ENCODE results near the gene ZBTB25.

DNA sequence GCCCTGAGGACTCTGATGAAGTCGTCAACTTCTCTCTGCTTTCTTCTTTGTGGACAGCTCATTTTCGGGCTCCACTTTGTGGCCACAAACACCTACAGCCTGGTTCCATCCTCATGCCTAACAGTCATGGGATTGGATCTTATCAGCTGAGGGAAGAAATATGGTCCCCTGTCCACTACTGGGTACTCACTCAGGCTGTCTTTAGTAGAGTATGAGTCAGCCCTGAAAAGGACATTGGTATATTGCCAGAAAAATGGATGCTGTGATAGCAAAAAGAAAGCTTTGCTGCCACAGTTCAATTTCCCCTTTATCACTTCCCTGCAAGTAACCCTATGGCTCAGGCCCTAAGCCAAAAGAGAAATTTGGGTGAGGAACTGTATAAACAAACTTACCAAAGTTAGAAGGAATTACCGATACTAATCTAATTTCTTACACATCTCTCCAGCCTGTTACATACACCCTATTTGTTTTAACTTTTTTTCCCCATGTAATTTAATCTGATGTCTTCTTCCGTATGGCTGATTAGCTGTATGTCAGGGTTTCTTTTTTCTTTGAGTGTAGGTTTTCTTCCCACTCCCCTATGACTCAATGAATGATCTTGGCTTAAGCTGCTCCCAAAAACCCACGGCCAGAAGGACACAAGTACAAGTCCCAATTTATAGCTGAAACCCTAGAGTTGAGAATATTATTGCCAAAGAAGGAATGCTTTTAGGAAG is 86.4 kb downstream of the ZBTB25 start:
- TF ChIP-seq, protein P1, sequence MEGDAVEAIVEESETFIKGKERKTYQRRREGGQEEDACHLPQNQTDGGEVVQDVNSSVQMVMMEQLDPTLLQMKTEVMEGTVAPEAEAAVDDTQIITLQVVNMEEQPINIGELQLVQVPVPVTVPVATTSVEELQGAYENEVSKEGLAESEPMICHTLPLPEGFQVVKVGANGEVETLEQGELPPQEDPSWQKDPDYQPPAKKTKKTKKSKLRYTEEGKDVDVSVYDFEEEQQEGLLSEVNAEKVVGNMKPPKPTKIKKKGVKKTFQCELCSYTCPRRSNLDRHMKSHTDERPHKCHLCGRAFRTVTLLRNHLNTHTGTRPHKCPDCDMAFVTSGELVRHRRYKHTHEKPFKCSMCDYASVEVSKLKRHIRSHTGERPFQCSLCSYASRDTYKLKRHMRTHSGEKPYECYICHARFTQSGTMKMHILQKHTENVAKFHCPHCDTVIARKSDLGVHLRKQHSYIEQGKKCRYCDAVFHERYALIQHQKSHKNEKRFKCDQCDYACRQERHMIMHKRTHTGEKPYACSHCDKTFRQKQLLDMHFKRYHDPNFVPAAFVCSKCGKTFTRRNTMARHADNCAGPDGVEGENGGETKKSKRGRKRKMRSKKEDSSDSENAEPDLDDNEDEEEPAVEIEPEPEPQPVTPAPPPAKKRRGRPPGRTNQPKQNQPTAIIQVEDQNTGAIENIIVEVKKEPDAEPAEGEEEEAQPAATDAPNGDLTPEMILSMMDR (IDR thresholded peaks at IDR 0.05) = no peak
- TF ChIP-seq POLR2A (IDR thresholded peaks at IDR 0.05) = no peak
